H1 (cell line): ENCODE data around the gene RBM6. TPM values are rescaled to one million over a fixed set of nuclear protein-coding genes. Genes with fewer than 3 reads are reported as not detected.

ENCODE experiments used
- BCL11A ChIP-seq, 2 experiments: IDR thresholded peaks; one replicate each; pipeline ENCODE4 v1.6.1; 2011; ENCODE audit warnings: low read depth in 2 of 2, low read length in 2 of 2, mild to moderate bottlenecking in 2 of 2
- CTBP2 ChIP-seq: IDR thresholded peaks from 2 replicates; pipeline ENCODE4 v1.7.0; 2011; ENCODE audit warnings: borderline replicate concordance, mild to moderate bottlenecking, moderate library complexity, mixed read lengths, low read length; ENCODE audit not compliant: insufficient read depth, insufficient read length
- E2F6 ChIP-seq: IDR thresholded peaks from 2 replicates; pipeline ENCODE4 v1.6.1; 2012; ENCODE audit warnings: inconsistent platforms
- MAX ChIP-seq: IDR thresholded peaks from 2 replicates; pipeline ENCODE4 v1.6.1; 2012; ENCODE audit warnings: inconsistent platforms
- RAD21 ChIP-seq, 2 experiments: IDR thresholded peaks in 1 of 2; conservative IDR thresholded peaks in 1 of 2; 2 replicates each; pipeline ENCODE4 v1.6.1; 2011; ENCODE audit warnings: low read depth in 2 of 2, low read length in 2 of 2, improper control_type of control experiment in 1 of 2, inconsistent platforms in 1 of 2, mild to moderate bottlenecking in 1 of 2, moderate library complexity in 1 of 2
- polyA plus RNA-seq, 7 experiments: library from polyadenylated mRNA; depleted of rRNA in 3 of 7; stranded (reverse) in 5 of 7; unstranded in 2 of 7; fragments of >200 nt in 5 of 7; fragments of 200-250 nt in 2 of 7; gene quantifications; 1 replicate in 5 of 7; 2 replicates in 1 of 7; 4 replicates in 1 of 7; pipeline versions ENCODE4 v1.2.1 to v1.2.3, GENCODE V29; 2011 to 2013; ENCODE audit warnings: missing spikeins in 2 of 7, mixed read lengths in 2 of 7
- total RNA-seq: library from RNA; stranded (reverse); fragmentation: NEBNext Ultra II Directional; extraction: Animal tissue kit (Norgen Biotek cat#: 25700); gene quantifications from 2 replicates; pipeline ENCODE4 v1.2.1, GENCODE V29; 2021

Gene RBM6
- total and polyA plus RNA-seq, 2 of the 8 experiments (the other 6 are each of a cell fraction or from before 2014, with no cell fraction given): 30.6 to 80.1 TPM

- no peak for TF ChIP-seq RAD21 (IDR thresholded peaks at IDR 0.05 in 1 of 2, conservative IDR thresholded peaks at IDR 0.05 in 1 of 2; ENCODE audit: low read depth in 2 of 2, low read length in 2 of 2)
- no peak for TF ChIP-seq BCL11A (IDR thresholded peaks at IDR 0.05; ENCODE audit: low read depth in 2 of 2, low read length in 2 of 2)
- TF ChIP-seq E2F6: no peak
- TF ChIP-seq CTBP2: no peak
- no peak for TF ChIP-seq MAX
Measured at GRCh38 chr3:49976942-49977341, 37.0 kb downstream of the RBM6 start (continued).
